H1 (cell line): ENCODE results near the gene RGS6. TPM values are rescaled to one million over a fixed set of nuclear protein-coding genes. Genes with fewer than 3 reads are reported as not detected.
A peak's percentile ranks its signal among the peaks of the same experiment; 100 is the strongest.

Source experiments
- CTCF ChIA-PET: fragments of 300-600 bp; sonication (Branson Sonifier 250); formaldehyde crosslinking; loops from one replicate; lab custom pipeline; 2021; ENCODE audit not compliant: partially characterized antibody; lab: Charles Lee
- POLR2A ChIA-PET: fragments of 300-600 bp; sonication (Branson Sonifier 250); formaldehyde crosslinking; loops from one replicate; lab custom pipeline; 2021; ENCODE audit warnings: inconsistent platforms; ENCODE audit not compliant: partially characterized antibody; lab: Charles Lee
- DNase-seq, 2 experiments: peaks; one replicate each; pipeline versions ENCODE4 v3.0.0 to v3.0.0-alpha.2; 2010 to 2022; ENCODE audit warnings: low spot score in 2 of 2, low read depth in 1 of 2, mixed read lengths in 1 of 2
- FAIRE-seq: peaks from 2 replicates; lab custom pipeline; 2011; peaks lifted over from hg19 to GRCh38; lab: Jason Lieb, UNC
- H2AFZ ChIP-seq: 2 replicates; pipeline ENCODE4 v1.8.1; 2012; ENCODE audit warnings: low read length, inconsistent platforms
- H2AK5ac ChIP-seq: 2 replicates; pipeline ENCODE4 v1.6.1; 2013; ENCODE audit warnings: low read depth, low read length
- H2BK120ac ChIP-seq: replicated peaks from 2 replicates; pipeline ENCODE3; 2013; ENCODE audit warnings: low read depth, low read length, inconsistent platforms
- H2BK12ac ChIP-seq: 2 replicates; pipeline ENCODE4 v1.6.1; 2013; ENCODE audit warnings: low read depth, low read length
- H2BK15ac ChIP-seq: 2 replicates; pipeline ENCODE4 v1.6.1; 2013; ENCODE audit warnings: low read length
- H2BK20ac ChIP-seq: 2 replicates; pipeline ENCODE4 v1.6.1; 2013; ENCODE audit warnings: low read length
- H2BK5ac ChIP-seq: 2 replicates; pipeline ENCODE4 v1.6.1; 2013; ENCODE audit warnings: low read depth, low read length
- H3K14ac ChIP-seq: 2 replicates; pipeline ENCODE4 v1.6.1; 2013; ENCODE audit warnings: inconsistent platforms; ENCODE audit not compliant: insufficient read length
- H3K18ac ChIP-seq: 2 replicates; pipeline ENCODE4 v1.6.1; 2013; ENCODE audit warnings: low read length; ENCODE audit errors: extremely low read depth
- H3K23ac ChIP-seq: 2 replicates; pipeline ENCODE4 v1.6.1; 2013; ENCODE audit warnings: inconsistent platforms; ENCODE audit not compliant: insufficient read length
- H3K23me2 ChIP-seq: 2 replicates; pipeline ENCODE4 v1.6.1; 2013; ENCODE audit warnings: low read depth, low read length
- H3K27ac ChIP-seq: 2 replicates; pipeline ENCODE4 v1.6.1; 2011; ENCODE audit warnings: low read depth, low read length, inconsistent platforms
- H3K27me3 ChIP-seq, 4 experiments: replicated peaks in 1 of 4; 1 replicate in 1 of 4; 2 replicates in 3 of 4; pipeline versions ENCODE4 v1.6.1 to v1.8.1; 2011 to 2013; ENCODE audit warnings: low read length in 3 of 4, mild to moderate bottlenecking in 3 of 4, inconsistent platforms in 2 of 4, mixed read lengths in 2 of 4, moderate library complexity in 1 of 4; ENCODE audit not compliant: control insufficient read depth in 3 of 4, insufficient read depth in 3 of 4; ENCODE audit errors: extremely low read depth in 1 of 4
- H3K36me3 ChIP-seq, 4 experiments: 2 replicates each; pipeline versions ENCODE4 v1.6.1 to v1.8.1; 2011 to 2013; ENCODE audit warnings: mild to moderate bottlenecking in 4 of 4, low read length in 3 of 4, moderate library complexity in 2 of 4, control low read depth in 1 of 4, inconsistent platforms in 1 of 4; ENCODE audit not compliant: insufficient read depth in 4 of 4, control insufficient read depth in 2 of 4
- H3K4ac ChIP-seq: replicated peaks from 2 replicates; pipeline ENCODE3; 2013; ENCODE audit warnings: low read length, low read depth, mixed read lengths, inconsistent platforms; ENCODE audit not compliant: insufficient read length
- H3K4me1 ChIP-seq, 4 experiments: replicated peaks in 1 of 4; 1 replicate in 1 of 4; 2 replicates in 3 of 4; pipeline versions ENCODE4 v1.6.1 to v1.8.1; 2011 to 2013; ENCODE audit warnings: low read length in 3 of 4, inconsistent platforms in 2 of 4, mixed read lengths in 1 of 4; ENCODE audit not compliant: insufficient read depth in 4 of 4, control insufficient read depth in 3 of 4
- H3K4me2 ChIP-seq, 2 experiments: 2 replicates each; pipeline versions ENCODE4 v1.6.1 to v1.8.1; 2011 to 2013; ENCODE audit warnings: low read depth in 2 of 2, low read length in 2 of 2, control low read depth in 1 of 2, inconsistent platforms in 1 of 2, mild to moderate bottlenecking in 1 of 2; ENCODE audit not compliant: insufficient read depth in 1 of 2
- H3K4me3 ChIP-seq, 4 experiments: fragments of 200-600, 300-600 bp in 1 of 4; sonication (generic), shearing (Covaris generic), sonication (Bioruptor Twin) in 1 of 4; 2 replicates each; pipeline versions ENCODE4 v1.5.1 to v1.8.1; 2011 to 2016; ENCODE audit warnings: low read length in 4 of 4, low read depth in 3 of 4, control low read depth in 2 of 4, inconsistent platforms in 2 of 4, mild to moderate bottlenecking in 2 of 4, mixed read lengths in 1 of 4, moderate library complexity in 1 of 4; ENCODE audit not compliant: insufficient read depth in 2 of 4; ENCODE audit errors: extremely low read depth in 1 of 4
- H3K56ac ChIP-seq: replicated peaks from 2 replicates; pipeline ENCODE3; 2013; ENCODE audit warnings: low read depth, mild to moderate bottlenecking, mixed read lengths, low read length, inconsistent platforms; ENCODE audit not compliant: insufficient read length
- H3K79me1 ChIP-seq: 2 replicates; pipeline ENCODE4 v1.6.1; 2013; ENCODE audit warnings: low read depth, low read length, control low read depth
- H3K79me2 ChIP-seq, 2 experiments: 2 replicates each; pipeline versions ENCODE4 v1.6.1 to v1.8.1; 2012 to 2013; ENCODE audit warnings: low read length in 2 of 2, mild to moderate bottlenecking in 2 of 2, inconsistent platforms in 1 of 2; ENCODE audit not compliant: insufficient read depth in 2 of 2, control insufficient read depth in 1 of 2
- H3K9ac ChIP-seq, 4 experiments: replicated peaks in 1 of 4; 1 replicate in 1 of 4; 2 replicates in 3 of 4; pipeline versions ENCODE4 v1.6.1 to v1.8.1; 2011 to 2013; ENCODE audit warnings: low read depth in 3 of 4, low read length in 3 of 4, control low read depth in 2 of 4, mild to moderate bottlenecking in 2 of 4, moderate library complexity in 2 of 4, inconsistent platforms in 1 of 4; ENCODE audit errors: extremely low read depth in 1 of 4
- H3K9me3 ChIP-seq, 2 experiments: 2 replicates each; pipeline versions ENCODE4 v1.6.1 to v1.8.1; 2012 to 2013; ENCODE audit warnings: mild to moderate bottlenecking in 2 of 2, moderate library complexity in 2 of 2, control low read depth in 1 of 2, inconsistent platforms in 1 of 2, low read depth in 1 of 2, low read length in 1 of 2, mixed read lengths in 1 of 2; ENCODE audit not compliant: insufficient read depth in 2 of 2
- H4K20me1 ChIP-seq, 2 experiments: replicated peaks in 1 of 2; 2 replicates each; pipeline versions ENCODE3 to v1.8.1; 2011 to 2013; ENCODE audit warnings: inconsistent platforms in 2 of 2, low read length in 2 of 2, mild to moderate bottlenecking in 1 of 2; ENCODE audit not compliant: insufficient read depth in 2 of 2, control insufficient read depth in 1 of 2
- H4K5ac ChIP-seq: 2 replicates; pipeline ENCODE4 v1.6.1; 2013; ENCODE audit warnings: low read length, low read depth, mixed read lengths, inconsistent platforms; ENCODE audit not compliant: insufficient read length
- H4K8ac ChIP-seq: 2 replicates; pipeline ENCODE4 v1.8.0; 2013; ENCODE audit warnings: mild to moderate bottlenecking, moderate library complexity, low read length, inconsistent platforms; ENCODE audit not compliant: insufficient read depth; ENCODE audit errors: extremely low read depth
- H4K91ac ChIP-seq: replicated peaks from 2 replicates; pipeline ENCODE3; 2013; ENCODE audit warnings: low read length, mixed read lengths, inconsistent platforms; ENCODE audit not compliant: insufficient read length
- ASH2L ChIP-seq: fragments of 200-600, 300-600 bp; sonication (generic); IDR thresholded peaks from one replicate; pipeline ENCODE4 v1.7.1; 2017; ENCODE audit warnings: low read length
- EGR1 ChIP-seq: IDR thresholded peaks from 2 replicates; pipeline ENCODE4 v1.6.1; 2011; ENCODE audit warnings: low read depth, low read length, borderline replicate concordance
- GABPA ChIP-seq: IDR thresholded peaks from 2 replicates; pipeline ENCODE4 v1.6.1; 2011; ENCODE audit warnings: mild to moderate bottlenecking, low read length, moderate library complexity, borderline replicate concordance; ENCODE audit not compliant: insufficient read depth
- HDAC6 ChIP-seq: IDR thresholded peaks from one replicate; pipeline ENCODE4 v1.7.1; 2012; ENCODE audit warnings: low read depth, mild to moderate bottlenecking, inconsistent platforms, low read length, moderate library complexity
- POU5F1 ChIP-seq: IDR thresholded peaks from 2 replicates; pipeline ENCODE4 v1.6.1; 2011; ENCODE audit warnings: low read depth, mild to moderate bottlenecking, low read length, moderate library complexity
- RBBP5 ChIP-seq: IDR thresholded peaks from 2 replicates; pipeline ENCODE4 v1.7.1; 2012; ENCODE audit warnings: low read depth, mild to moderate bottlenecking, inconsistent platforms, low read length, moderate library complexity, borderline replicate concordance
- RNF2 ChIP-seq: fragments of 200-900, 300-1000 bp; sonication (generic); IDR thresholded peaks from 2 replicates; pipeline ENCODE4 v1.7.1; 2016; ENCODE audit warnings: borderline replicate concordance, low read depth, mild to moderate bottlenecking, antibody characterized with exemption, low read length; ENCODE audit not compliant: poor library complexity, severe bottlenecking; ENCODE audit errors: missing control alignments
- SIRT6 ChIP-seq: IDR thresholded peaks from one replicate; pipeline ENCODE4 v1.7.1; 2012; ENCODE audit warnings: low read length, inconsistent platforms
- TEAD4 ChIP-seq: IDR thresholded peaks from 2 replicates; pipeline ENCODE4 v1.6.1; 2012; ENCODE audit warnings: low read depth, low read length, inconsistent platforms, mixed read lengths
- ZNF274 ChIP-seq: IDR thresholded peaks from 2 replicates; pipeline ENCODE4 v1.7.0; 2012; ENCODE audit warnings: low read length, borderline replicate concordance; ENCODE audit errors: extremely low read depth
- WGBS, 2 experiments: shearing (Covaris generic) in 1 of 2; methylation state at CpG; one replicate each; pipeline versions ENCODE4 v1.1.6 to v1.1.7; 2013 to 2015; ENCODE audit warnings: low lambda C conversion rate in 2 of 2, mixed read lengths in 2 of 2, inconsistent platforms in 1 of 2, low coverage in 1 of 2, missing lambda C conversion rate in 1 of 2; ENCODE audit not compliant: insufficient replicate concordance in 2 of 2, insufficient coverage in 1 of 2, insufficient read length in 1 of 2; ENCODE audit errors: extremely low coverage in 1 of 2, missing lambda C conversion rate in 1 of 2; 5-methylcytosine and 5-hydroxymethylcytosine counted together
- polyA plus RNA-seq, 7 experiments: library from polyadenylated mRNA; depleted of rRNA in 3 of 7; stranded (reverse) in 5 of 7; unstranded in 2 of 7; fragments of >200 nt in 5 of 7; fragments of 200-250 nt in 2 of 7; gene quantifications; 1 replicate in 5 of 7; 2 replicates in 1 of 7; 4 replicates in 1 of 7; pipeline versions ENCODE4 v1.2.1 to v1.2.3, GENCODE V29; 2011 to 2013; ENCODE audit warnings: missing spikeins in 2 of 7, mixed read lengths in 2 of 7
- total RNA-seq: library from RNA; stranded (reverse); fragmentation: NEBNext Ultra II Directional; extraction: Animal tissue kit (Norgen Biotek cat#: 25700); gene quantifications from 2 replicates; pipeline ENCODE4 v1.2.1, GENCODE V29; 2021

RGS6 gene
- total and polyA plus RNA-seq, 2 of the 8 experiments (the other 6 are each of a cell fraction or from before 2014, with no cell fraction given), result 0.26 to 1.1 TPM

GRCh38 chr14:72243309-72244293 lies 311.4 kb downstream of the RGS6 start:
- peak overlapping the region in 1 of 2 experiments; percentile 41; a peak in 1 of 4 replicates for H3K4me2 ChIP-seq
- H3K4me1 ChIP-seq, result peaks cover 0 to 6% (median 3%) of the 10 kb centered on the region in 4 experiments; a peak in 3 of 7 replicates
- no peak overlapping the region for H2BK15ac ChIP-seq
- H4K5ac ChIP-seq, result no peak overlapping the region
- H3K23me2 ChIP-seq, result no peaks in the 10 kb centered on the region
- H3K18ac ChIP-seq, result no peak overlapping the region; the same call in 1 of the 2 replicates
- no peaks in the 10 kb centered on the region for H4K20me1 ChIP-seq
- H2AK5ac ChIP-seq, result no peak overlapping the region; the same call in 1 of the 2 replicates
- no peak overlapping the region for H3K56ac ChIP-seq
- no peak overlapping the region for H3K4ac ChIP-seq
- POLR2A ChIA-PET, result no interaction called here
- CTCF ChIA-PET, result interaction anchor here (0.6 to 1.1 kb wide), 3 partner anchors 24 to 31 kb away, joined by 3 to 5 read pairs (median 3); no protein-coding TSS in a partner anchor
- H4K91ac ChIP-seq, result no peak overlapping the region
- peak overlapping the region in 1 of 4 experiments; percentile 13; a peak in 1 of 8 replicates for H3K4me3 ChIP-seq
- H3K14ac ChIP-seq, result no peak overlapping the region
- peak; percentile 78 for FAIRE-seq
- WGBS, 2 experiments, result 66% methylated on average over 5 of the region's 5 CpGs; no CpG with 5 or more reads in 1 of the 2 experiments
- no peaks in the 10 kb centered on the region for H3K79me2 ChIP-seq
- no peaks in the 10 kb centered on the region for H3K27me3 ChIP-seq
- peak in 1 of 2 experiments; percentile 7 for DNase-seq
- no peak overlapping the region for H4K8ac ChIP-seq
- H2BK20ac ChIP-seq, result 0 out of 2 replicates have a peak overlapping the region, but pooled peaks have one; percentile 1
- no peak overlapping the region for H3K27ac ChIP-seq
- H3K9me3 ChIP-seq, result peaks cover 17 to 23% of the 10 kb centered on the region in 2 experiments; a peak in 3 of 4 replicates
- H2BK5ac ChIP-seq, result peak overlapping the region; percentile 6; the same call in 1 of the 2 replicates
- no peak overlapping the region for H2AFZ ChIP-seq
- no peak overlapping the region for H3K9ac ChIP-seq
- no peak overlapping the region; the same call in 1 of the 2 replicates for H2BK12ac ChIP-seq
- peak overlapping the region; percentile 24 for H2BK120ac ChIP-seq
- H3K79me1 ChIP-seq, result no peaks in the 10 kb centered on the region
- no peak overlapping the region for H3K23ac ChIP-seq
- peaks cover 0 to 10% (median 0%) of the 10 kb centered on the region in 4 experiments; a peak in 3 of 8 replicates for H3K36me3 ChIP-seq
- TF ChIP-seq POU5F1 (0 out of 2 replicates have a peak, but pooled peaks have one; percentile 22), ZNF274 (no peak), EGR1 (no peak), ASH2L (no peak), TEAD4 (peak; percentile 29; the same call in 1 of the 2 replicates), HDAC6 (no peak), GABPA (no peak), SIRT6 (no peak), RBBP5 (no peak), RNF2 (no peak)
